RCC 7860 (cell line): Measurements from ENCODE around the gene TADA2B.
"Not testable (repeated sequence)": the region's sequence is repeated elsewhere in the genome, so short reads cannot be mapped to it uniquely, and the experiment has no call there.

Experiments
- DNase-seq: peaks from one replicate; pipeline ENCODE4 v3.0.0-alpha.2; 2015; ENCODE audit warnings: low spot score
- FAIRE-seq: peaks from 2 replicates; lab custom pipeline; 2012; peaks lifted over from hg19 to GRCh38; lab: Jason Lieb, UNC

TADA2B gene

GRCh38 chr4:7074426-7074825 is 31.3 kb downstream of the TADA2B start:
- FAIRE-seq, result no peak
- peak; percentile 45 for DNase-seq

- FAIRE-seq (no peak), DNase-seq (no peak)
Observed at GRCh38 chr4:7075962-7076695, 33.0 kb downstream of the TADA2B start.

GRCh38 chr4:7076696-7077082 is 33.5 kb downstream of the TADA2B start:
- DNase-seq, result no peak
- FAIRE-seq, result no peak

DNA sequence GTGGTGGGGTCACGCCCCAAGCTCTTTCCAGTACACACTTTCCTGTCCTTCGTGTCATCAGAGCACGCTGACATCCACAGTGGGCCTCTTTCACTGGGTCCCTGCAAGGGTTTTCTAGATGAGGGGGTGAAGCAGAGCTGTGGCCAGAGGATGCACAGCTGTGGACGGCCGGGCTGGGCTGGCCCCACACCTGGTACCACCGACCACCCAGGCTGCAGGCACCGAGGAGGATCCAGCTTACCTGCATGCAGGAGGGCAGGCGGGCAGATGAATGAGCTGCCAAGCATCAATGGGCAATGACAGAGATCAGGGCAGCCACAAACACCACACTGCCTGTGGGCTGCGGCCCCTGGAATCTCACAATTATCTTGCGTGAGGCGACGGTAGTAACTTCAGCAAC is 34.2 kb downstream of the TADA2B start:
- DNase-seq (no peak), FAIRE-seq (no peak)

DNA sequence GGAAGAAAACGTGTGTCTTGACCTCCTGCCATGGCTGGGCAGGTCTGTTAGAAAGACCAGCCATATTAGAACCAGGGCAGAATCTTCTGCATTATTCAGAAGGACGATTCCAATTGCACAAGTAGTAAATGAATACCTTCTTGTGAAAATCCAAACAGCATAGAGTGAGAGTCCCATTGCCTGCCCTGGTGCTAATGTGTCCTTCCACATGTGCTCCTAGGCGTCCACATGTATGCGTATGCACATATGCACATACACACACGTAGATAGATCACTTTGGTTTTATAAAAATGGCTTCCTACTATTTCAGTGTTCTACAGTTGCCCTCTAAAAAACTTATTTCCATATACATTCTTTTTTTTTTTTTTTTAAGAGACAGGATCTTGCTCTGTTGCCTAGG is 34.9 kb downstream of the TADA2B start:
- DNase-seq (no peak), FAIRE-seq (no peak)

DNA sequence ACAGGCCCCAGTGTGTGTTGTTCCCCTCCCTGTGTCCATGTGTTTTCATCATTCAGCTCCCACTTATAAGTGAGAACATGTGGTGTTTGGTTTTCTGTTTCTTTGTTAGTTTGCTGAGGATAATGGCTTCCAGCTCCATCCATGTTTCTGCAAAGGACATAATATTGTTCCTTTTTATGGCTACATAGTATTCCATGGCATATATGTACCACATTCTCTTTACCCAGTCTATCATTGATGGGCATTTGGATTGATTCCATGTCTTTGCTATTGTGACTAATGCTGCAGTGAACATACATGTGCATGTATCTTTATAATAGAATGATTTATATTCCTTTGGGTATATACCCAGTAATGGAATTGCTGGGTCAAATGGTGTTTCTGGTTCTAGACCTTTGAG is 36.3 kb downstream of the TADA2B start:
- not testable (repeated sequence) for FAIRE-seq, DNase-seq

- DNase-seq, FAIRE-seq: not testable (repeated sequence)
Observed at GRCh38 chr4:7079909-7080308, 36.7 kb downstream of the TADA2B start.

GRCh38 chr4:7083597-7084563 is 40.7 kb downstream of the TADA2B start:
- DNase-seq, result no peak
- FAIRE-seq, result no peak

DNA sequence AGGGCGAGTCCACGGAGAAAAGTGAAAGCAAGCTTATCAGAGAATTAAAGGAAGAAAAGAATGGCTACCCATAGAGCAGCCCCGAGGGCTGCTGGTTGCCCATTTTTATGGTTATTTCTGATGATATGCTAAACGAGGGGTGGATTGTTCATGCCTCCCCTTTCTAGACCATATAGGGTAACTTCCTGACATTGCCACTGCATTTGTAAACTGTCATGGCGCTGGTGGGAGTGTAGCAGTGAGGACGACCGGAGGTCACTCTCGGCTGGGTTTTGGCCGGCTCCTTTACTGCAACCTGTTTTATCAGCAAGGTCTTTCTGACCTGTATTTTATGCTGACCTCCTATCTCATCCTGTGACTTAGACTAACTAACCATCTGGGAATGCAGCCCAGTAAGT is 41.4 kb downstream of the TADA2B start:
- not testable (repeated sequence) for FAIRE-seq, DNase-seq

DNA sequence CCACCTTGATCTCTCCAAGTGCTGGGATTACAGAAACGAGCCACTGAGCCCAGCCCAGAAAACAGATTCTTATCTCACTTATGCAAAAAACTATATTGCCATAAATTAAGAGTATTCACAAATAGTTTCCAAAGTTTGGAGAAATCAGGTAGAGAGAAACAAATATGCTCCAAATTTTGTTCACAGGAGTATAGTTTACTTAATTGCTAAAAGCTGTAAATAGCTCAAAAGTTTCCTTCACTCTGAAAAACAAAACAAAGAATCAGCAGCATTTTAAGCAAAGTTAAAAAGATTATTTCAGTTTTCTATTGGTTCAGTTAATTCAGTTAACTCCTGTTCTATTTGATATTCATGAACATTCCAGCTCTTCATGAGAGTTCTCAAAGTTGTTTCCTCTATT is 43.2 kb downstream of the TADA2B start:
- FAIRE-seq, result no peak
- no peak for DNase-seq

DNA sequence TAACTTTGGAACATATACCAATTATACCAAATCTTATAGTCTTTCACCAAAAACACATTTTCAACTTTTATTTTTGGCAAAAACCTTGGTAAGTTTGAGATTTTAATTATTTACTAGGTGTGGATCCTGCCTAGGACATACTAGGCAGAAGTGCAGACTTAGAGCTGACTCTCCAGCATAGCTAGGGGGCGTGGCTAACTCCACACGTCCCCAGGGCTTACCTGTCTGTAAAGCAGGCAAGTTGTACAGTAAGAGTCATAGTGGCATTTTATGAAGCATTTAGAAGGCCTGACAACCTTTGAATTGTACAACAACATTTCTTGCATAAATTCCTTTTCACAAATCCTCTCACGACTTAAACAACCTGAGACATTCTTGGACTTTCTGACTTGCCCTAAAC is 43.9 kb downstream of the TADA2B start:
- no peak for DNase-seq
- no peak for FAIRE-seq

DNA sequence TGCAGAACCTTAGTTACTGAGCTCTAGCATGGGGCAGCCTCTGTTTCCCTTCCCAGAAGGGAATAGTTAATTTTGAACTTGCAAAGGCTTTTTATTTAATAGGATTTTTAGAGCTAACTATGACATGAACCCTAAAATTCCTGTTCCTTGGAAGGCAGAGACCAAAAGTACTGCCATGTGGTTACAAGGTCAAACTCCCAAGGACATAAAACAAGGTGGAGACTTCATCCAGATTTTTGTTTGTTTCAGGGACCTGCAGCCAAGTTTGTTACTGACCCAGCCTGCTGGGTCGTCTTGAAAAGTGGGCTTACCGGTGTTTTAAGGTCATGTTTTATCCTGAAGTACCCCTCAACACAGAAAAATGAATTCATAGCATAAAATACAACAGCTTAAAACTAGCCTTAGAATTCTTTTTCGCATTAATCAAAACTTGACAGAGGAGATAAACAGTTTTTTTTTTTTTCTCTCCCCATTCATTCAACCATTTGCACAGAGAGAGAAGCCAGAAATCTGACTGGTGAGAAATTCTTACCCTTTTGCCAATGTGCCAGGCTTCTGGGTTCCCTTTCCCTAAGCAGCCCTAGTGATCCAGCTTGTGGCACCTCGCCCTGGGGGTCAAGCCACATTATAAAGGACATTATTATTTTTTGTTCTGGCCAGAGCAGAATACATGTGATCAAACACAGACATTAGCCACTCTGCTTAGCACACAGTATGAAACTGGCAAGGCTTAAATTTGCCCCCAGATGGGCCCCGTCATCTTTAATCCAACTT is 46.2 kb downstream of the TADA2B start:
- DNase-seq, result no peak
- no peak for FAIRE-seq

DNA sequence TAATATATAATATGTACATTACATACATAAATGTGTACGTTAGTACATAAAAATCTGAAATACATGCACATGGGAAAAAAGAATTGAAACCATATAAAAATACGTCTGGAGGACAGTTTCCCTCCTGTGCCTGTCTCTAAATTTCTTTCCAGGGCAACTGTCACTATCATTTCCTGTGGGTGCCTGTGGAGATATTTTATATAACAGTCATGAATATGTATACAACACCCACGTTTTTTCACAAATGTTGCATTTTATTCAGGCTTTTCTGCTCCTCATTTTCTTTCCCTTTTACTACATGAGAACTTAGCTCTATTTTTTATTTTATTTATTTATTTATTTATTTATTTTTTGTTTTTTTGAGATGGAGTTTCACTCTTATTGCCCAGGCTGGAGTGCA is 48.9 kb downstream of the TADA2B start:
- no peak for FAIRE-seq
- no peak for DNase-seq

- DNase-seq (no peak), FAIRE-seq (no peak)
Observed at GRCh38 chr4:7094916-7095315, 51.7 kb downstream of the TADA2B start.

- DNase-seq (no peak), FAIRE-seq (no peak)
Observed at GRCh38 chr4:7095611-7096155, 52.5 kb downstream of the TADA2B start.

- no peak for FAIRE-seq
Observed at GRCh38 chr4:7096236-7096635, 53.1 kb downstream of the TADA2B start.

DNA sequence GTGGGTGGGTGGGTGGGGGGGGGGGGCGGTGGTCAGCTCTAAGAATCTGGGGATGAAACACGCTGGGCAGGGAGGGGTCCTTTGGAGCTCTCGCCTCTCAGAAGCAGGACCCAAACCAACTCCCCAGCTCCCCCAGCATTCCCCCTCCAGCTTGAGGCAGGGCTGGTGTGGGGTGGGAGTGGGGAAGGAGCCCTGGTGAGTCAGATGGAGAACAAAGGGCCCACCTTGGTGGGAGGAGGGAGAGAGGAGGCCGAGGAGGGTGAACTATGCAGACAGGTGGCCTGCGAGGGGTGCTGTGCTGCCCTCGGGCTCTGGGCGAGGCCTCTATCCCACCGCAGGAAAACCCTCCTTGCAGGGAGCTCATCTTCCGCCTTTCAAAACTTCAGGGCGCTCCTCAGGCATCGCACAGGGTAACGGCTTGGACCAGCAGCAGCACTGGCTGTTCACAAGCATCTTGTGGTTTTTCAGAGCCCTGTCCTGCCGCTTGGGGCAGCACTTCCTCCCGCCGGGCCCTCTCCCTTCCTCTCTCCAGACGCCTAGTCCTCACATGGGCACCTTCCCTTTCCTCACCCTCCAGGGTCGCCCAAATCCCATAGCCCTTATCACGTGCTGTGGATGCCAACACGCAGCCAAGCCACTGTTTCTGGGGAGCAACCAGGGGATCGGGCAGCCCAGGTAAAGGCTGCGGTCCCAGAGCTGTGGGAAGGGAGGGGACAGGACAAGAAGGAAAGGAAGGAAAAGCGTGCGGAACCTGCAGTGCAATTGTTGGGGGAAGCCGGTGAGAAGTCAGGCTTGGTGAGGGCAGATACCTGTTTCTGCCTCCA is 58.7 kb downstream of the TADA2B start:
- FAIRE-seq (no peak), DNase-seq (peak; percentile 36)

More at GRCh38 chr4:7096236-7096635, 53.1 kb downstream of the TADA2B start:
- DNase-seq, result no peak

DNA sequence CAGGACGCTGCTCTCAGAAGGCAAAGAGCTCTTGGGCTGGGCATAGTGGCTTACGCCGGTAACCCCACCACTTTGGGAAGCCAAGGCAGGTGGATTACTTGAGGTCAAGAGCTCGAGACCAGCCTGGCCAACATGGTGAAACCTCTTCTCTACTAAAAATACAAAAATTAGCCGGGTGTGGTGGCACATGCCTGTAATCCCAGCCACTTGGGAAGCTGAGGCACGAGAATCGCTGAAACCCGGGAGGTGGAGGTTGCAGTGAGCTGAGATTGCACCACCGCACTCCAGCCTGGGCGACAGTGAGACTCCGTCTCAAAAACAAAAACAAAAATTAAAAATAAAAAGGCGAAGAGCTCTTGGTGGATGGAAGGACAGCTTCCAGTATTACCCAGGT is 59.3 kb downstream of the TADA2B start:
- not testable (repeated sequence) for FAIRE-seq, DNase-seq

GRCh38 chr4:7103031-7103606 is 59.9 kb downstream of the TADA2B start:
- FAIRE-seq, result no peak
- peak; percentile 45 for DNase-seq
